Psoas muscle (tissue), 8 donors: ENCODE measurements around the gene CXCL16. TPM values are rescaled to one million over a fixed set of nuclear protein-coding genes. Genes with fewer than 3 reads are reported as not detected.

Source experiments
- ATAC-seq, 4 donors: fragments of 200-7000 bp; cut with Tn5 transposase; one replicate each; pipeline ENCODE4 v1.9.1; 2020; ENCODE audit warnings: moderate library complexity in 3 of 4, mild to moderate bottlenecking in 2 of 4
- DNase-seq, 2 donors: peaks; one replicate each; pipeline ENCODE4 v3.0.0-alpha.2; 2020
- H3K27ac ChIP-seq: fragments of 200-600 bp; one replicate; pipeline ENCODE4 v1.8.0; 2022
- H3K27me3 ChIP-seq, 3 donors: fragments of 200-600 bp in 1 of 3; one replicate each; pipeline versions ENCODE4 v1.6.1 to v1.8.0; 2013 to 2022; ENCODE audit warnings: low read length in 2 of 3, mild to moderate bottlenecking in 2 of 3, moderate library complexity in 1 of 3; ENCODE audit not compliant: insufficient read depth in 3 of 3
- H3K36me3 ChIP-seq, 2 donors: fragments of 200-600 bp in 1 of 2; one replicate each; pipeline versions ENCODE4 v1.6.1 to v1.8.0; 2013 to 2022; ENCODE audit warnings: low read depth in 1 of 2, mild to moderate bottlenecking in 1 of 2, moderate library complexity in 1 of 2; ENCODE audit not compliant: insufficient read depth in 1 of 2
- H3K4me1 ChIP-seq: fragments of 200-600 bp; one replicate; pipeline ENCODE4 v1.8.0; 2022
- H3K4me3 ChIP-seq: fragments of 200-600 bp; one replicate; pipeline ENCODE4 v1.8.0; 2022; ENCODE audit warnings: mild to moderate bottlenecking
- H3K9me3 ChIP-seq: fragments of 200-600 bp; one replicate; pipeline ENCODE4 v1.8.0; 2022
- WGBS, 3 donors: extraction: QIAGEN DNeasy Blood & Tissue Kit; methylation state at CpG; one replicate each; pipeline versions ENCODE4 v1.1.6 to v1.1.7; 2013; 5-methylcytosine and 5-hydroxymethylcytosine counted together
- intact Hi-C, 2 donors: fragments of 100-400 bp; cut with DNase I; formaldehyde crosslinking; loops; one replicate each; pipeline versions ENCODE4 v1.11.0 to v1.14.2; 2022
- polyA plus RNA-seq, 3 donors: library from polyadenylated mRNA; stranded (reverse); fragments of 200-250 nt; gene quantifications; one replicate each; pipeline ENCODE4 v1.2.3, GENCODE V29; 2013
- total RNA-seq, 4 donors: library from RNA; stranded (reverse); fragmentation: NEBNext Ultra II Directional in 2 of 4; extraction: Animal tissue kit (Norgen Biotek cat#: 25700) in 2 of 4; gene quantifications; one replicate each; pipeline versions ENCODE4 v1.2.1 to v1.2.4, GENCODE V29; 2021 to 2023
- TF ChIP-seq, protein P1 (sequence below): fragments of 200-600 bp; IDR thresholded peaks from one replicate; pipeline ENCODE4 v1.8.0; 2022; ENCODE audit warnings: antibody characterized with exemption
- donor health status: healthy with polysubstance abuse.
- donor health status: DM: no; HTN: no; CAD: no; lungs with moderate emphysema.
- donor health status: Bipolar disorder and iron deficiency.
- donor health status: healthy.
- donor health status: DM: yes; HTN: yes; CAD: no.
- donor health status: DM: no; HTN: no; CAD: no.
- donor health status: DM: no; HTN: no; CAD: no.
- donor health status: DM: yes; HTN: yes; CAD: no.

Gene CXCL16
- total and polyA plus RNA-seq, 7 donors = 0.45 to 5.4 (median 1.7) TPM

DNA sequence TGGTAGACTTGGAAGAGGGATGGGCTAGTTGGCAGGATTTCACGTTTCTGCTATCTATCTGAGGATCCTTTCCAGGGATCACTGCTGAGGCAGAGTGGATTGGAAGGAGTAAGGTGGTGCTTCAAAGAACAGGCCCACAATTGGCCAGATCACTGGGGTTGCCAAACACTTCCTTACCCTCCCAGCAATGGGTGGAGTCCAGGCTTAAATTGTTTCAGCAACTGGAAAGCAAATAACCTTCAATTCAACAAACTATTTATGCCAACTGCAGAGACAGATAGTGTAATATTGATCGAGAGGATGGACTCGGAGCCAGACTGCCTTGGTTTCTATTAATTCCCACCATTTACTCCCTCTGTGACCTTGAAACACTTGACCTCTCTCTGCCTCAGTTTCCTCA is 27.2 kb downstream of the CXCL16 start:
- Histone ChIP-seq H3K4me1 (peaks cover 15% of the 10 kb centered on the region), H3K9me3 (no peaks in the 10 kb centered on the region), H3K27me3 (no peaks in the 10 kb centered on the region), H3K27ac (no peak overlapping the region), H3K4me3 (peak overlapping the region; percentile 34), H3K36me3 (peaks cover 0 to 4% of the 10 kb centered on the region in 2 donors)
- ATAC-seq (no peak), DNase-seq (no peak)
- whole genome bisulfite sequencing, 3 donors = 68 to 84% (median 69%) methylated on average over 3 of the region's 3 CpGs
- intact Hi-C loops = loop anchor here in 1 of 2 donors (5.0 kb wide), 1 partner anchor 190 kb away; the partner anchor contains the start of gene CHRNE
- TF ChIP-seq, protein P1, sequence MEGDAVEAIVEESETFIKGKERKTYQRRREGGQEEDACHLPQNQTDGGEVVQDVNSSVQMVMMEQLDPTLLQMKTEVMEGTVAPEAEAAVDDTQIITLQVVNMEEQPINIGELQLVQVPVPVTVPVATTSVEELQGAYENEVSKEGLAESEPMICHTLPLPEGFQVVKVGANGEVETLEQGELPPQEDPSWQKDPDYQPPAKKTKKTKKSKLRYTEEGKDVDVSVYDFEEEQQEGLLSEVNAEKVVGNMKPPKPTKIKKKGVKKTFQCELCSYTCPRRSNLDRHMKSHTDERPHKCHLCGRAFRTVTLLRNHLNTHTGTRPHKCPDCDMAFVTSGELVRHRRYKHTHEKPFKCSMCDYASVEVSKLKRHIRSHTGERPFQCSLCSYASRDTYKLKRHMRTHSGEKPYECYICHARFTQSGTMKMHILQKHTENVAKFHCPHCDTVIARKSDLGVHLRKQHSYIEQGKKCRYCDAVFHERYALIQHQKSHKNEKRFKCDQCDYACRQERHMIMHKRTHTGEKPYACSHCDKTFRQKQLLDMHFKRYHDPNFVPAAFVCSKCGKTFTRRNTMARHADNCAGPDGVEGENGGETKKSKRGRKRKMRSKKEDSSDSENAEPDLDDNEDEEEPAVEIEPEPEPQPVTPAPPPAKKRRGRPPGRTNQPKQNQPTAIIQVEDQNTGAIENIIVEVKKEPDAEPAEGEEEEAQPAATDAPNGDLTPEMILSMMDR = no peak

GRCh38 chr17:4711661-4712181 is 28.0 kb downstream of the CXCL16 start:
- Histone ChIP-seq H3K27ac (peak overlapping the region; percentile 54), H3K9me3 (no peaks in the 10 kb centered on the region), H3K27me3 (no peaks in the 10 kb centered on the region), H3K36me3 (no peaks in the 10 kb centered on the region), H3K4me1 (peaks cover 15% of the 10 kb centered on the region), H3K4me3 (peak overlapping the region; percentile 72)
- TF ChIP-seq, protein P1 = no peak
- WGBS, 3 donors = 23 to 28% (median 24%) methylated on average over 6 of the region's 6 CpGs
- DNase-seq = peak; percentile 33 to 70
- ATAC-seq = peak in 3 of 4 donors; percentile 16 to 42 (median 29)
- intact Hi-C loops = loop anchor here in 1 of 2 donors (5.0 kb wide), 1 partner anchor 191 kb away; the partner anchor contains the start of gene CHRNE

GRCh38 chr17:4710693-4711634 is 28.8 kb downstream of the CXCL16 start:
- peak in 3 of 4 donors; percentile 3 to 8 (median 5) for ATAC-seq
- no peaks in the 10 kb centered on the region for H3K36me3 ChIP-seq
- no peaks in the 10 kb centered on the region for H3K27me3 ChIP-seq
- TF ChIP-seq, protein P1 = no peak
- H3K27ac ChIP-seq = peak overlapping the region; percentile 54
- H3K9me3 ChIP-seq = no peaks in the 10 kb centered on the region
- 5 to 9% (median 7%) methylated on average over 38 to 57 of the region's 57 CpGs for WGBS, 3 donors
- intact Hi-C loops = loop anchor here in 1 of 2 donors (5.0 kb wide), 1 partner anchor 191 kb away; the partner anchor contains the start of gene CHRNE
- peak; percentile 37 to 62 for DNase-seq
- H3K4me1 ChIP-seq = peaks cover 15% of the 10 kb centered on the region
- H3K4me3 ChIP-seq = peak overlapping the region; percentile 72

GRCh38 chr17:4709794-4710692 is 29.7 kb downstream of the CXCL16 start, which contains the start of gene ARRB2:
TSS of gene ARRB2 (plus strand) at chr17:4710632. CDS start at chr17:4710722, 90 bp downstream.
- H3K36me3 ChIP-seq = no peaks in the 10 kb centered on the region
- peak within 1 kb of the TSS; percentile 72 for H3K4me3 ChIP-seq
- intact Hi-C loops = loop anchor here in 1 of 2 donors (5.0 kb wide), 1 partner anchor 192 kb away; the partner anchor contains the start of gene CHRNE
- peaks cover 15% of the 10 kb centered on the region for H3K4me1 ChIP-seq
- WGBS, 3 donors = 0 to 1% (median 1%) methylated on average over 52 to 67 of the region's 67 CpGs
- H3K27ac ChIP-seq = peak within 1 kb of the TSS; percentile 54
- H3K27me3 ChIP-seq = no peaks in the 10 kb centered on the region
- no peaks in the 10 kb centered on the region for H3K9me3 ChIP-seq
- ATAC-seq (peak; percentile 93 to 97 (median 94)), DNase-seq (peak; percentile 99)
- TF ChIP-seq, protein P1 = peak; percentile 56
